Measurements from ENCODE around the gene MTA1. TPM values are rescaled to one million over a fixed set of nuclear protein-coding genes. Genes with fewer than 3 reads are reported as not detected.

Gene MTA1
- polyA plus RNA-seq, 3 donors = 44.7 to 61.1 (median 53.4) TPM

GRCh38 chr14:105476831-105477659 is 57.4 kb downstream of the MTA1 start:
- 40 to 52% (median 52%) methylated on average over 15 to 16 of the region's 16 CpGs for WGBS, 3 donors
- H3K27ac ChIP-seq (ENCODE audit: low read depth, low read length) = peak overlapping the region; percentile 13

DNA sequence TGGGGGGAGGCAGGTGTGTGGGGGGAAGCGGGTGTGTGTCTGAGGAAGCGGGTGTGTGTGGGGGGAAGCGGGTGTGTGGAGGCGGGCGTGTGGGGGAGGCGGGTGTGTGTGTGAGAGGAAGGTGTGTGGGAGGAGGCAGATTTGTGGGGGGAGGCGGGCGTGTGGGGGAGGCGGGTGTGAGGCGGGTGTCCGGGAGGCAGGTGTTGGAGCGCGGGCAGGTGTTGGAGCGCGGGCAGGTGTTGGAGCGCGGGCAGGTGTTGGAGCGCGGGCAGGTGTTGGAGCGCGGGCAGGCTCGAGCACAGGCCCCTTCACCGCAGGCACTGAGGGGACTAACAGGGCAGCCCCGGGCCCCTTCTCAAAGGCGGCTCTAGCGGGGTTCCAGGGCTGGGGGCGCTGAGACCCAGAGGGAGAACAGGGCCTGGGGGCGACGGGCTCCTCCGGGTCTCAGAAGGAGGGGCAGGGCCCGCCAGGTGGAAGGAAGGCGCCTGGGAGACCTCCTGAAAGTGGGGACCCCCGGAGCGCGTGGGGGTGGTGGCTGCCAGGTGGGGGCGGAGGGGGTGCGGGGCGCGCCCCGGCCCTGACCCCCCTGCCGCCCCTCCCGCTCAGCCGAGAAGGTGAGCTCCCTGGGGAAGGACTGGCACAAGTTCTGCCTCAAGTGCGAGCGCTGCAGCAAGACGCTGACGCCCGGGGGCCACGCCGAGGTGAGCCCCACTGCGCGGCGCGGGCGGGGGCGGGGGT is 58.2 kb downstream of the MTA1 start:
- WGBS, 3 donors = 31 to 53% (median 36%) methylated on average over 34 to 53 of the region's 56 CpGs
- H3K27ac ChIP-seq (ENCODE audit: low read depth, low read length) = no peak overlapping the region

DNA sequence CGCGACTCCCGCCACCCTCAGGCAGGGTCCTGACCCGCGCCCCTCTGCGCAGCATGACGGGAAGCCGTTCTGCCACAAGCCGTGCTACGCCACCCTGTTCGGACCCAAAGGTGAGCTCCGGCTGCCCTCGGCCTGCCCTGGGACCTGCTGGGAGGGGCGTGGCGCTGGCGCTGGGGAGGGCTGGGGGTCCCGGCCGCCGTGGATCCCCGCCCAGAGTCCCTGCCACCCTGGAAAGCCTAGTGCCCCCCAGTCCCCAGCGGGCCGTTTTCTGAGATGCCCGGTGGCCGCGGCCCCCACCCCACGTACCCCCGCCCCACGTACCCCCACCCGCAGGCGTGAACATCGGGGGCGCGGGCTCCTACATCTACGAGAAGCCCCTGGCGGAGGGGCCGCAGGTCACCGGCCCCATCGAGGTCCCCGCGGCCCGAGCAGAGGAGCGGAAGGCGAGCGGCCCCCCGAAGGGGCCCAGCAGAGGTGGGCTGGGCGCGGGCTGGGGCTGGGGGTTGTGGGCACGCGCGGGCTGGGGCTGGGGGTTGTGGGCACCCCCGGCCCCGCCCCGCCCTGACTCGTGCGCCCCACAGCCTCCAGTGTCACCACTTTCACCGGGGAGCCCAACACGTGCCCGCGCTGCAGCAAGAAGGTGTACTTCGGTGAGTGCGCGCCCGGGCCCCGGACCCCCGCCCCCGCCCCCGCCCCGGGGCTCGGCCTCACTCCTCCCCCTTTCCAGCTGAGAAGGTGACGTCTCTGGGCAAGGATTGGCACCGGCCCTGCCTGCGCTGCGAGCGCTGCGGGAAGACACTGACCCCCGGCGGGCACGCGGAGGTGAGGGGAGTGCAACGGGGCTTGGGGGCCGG is 59.0 kb downstream of the MTA1 start:
- H3K27ac ChIP-seq (ENCODE audit: low read depth, low read length) = no peak overlapping the region
- WGBS, 3 donors = 43 to 71% (median 62%) methylated on average over 48 to 81 of the region's 81 CpGs

GRCh38 chr14:105479431-105480158 is 60.0 kb downstream of the MTA1 start:
- no peak overlapping the region for H3K27ac ChIP-seq (ENCODE audit: low read depth, low read length)
- 60 to 66% (median 63%) methylated on average over 33 to 34 of the region's 34 CpGs for WGBS, 3 donors

GRCh38 chr14:105480199-105480746 is 60.6 kb downstream of the MTA1 start:
- H3K27ac ChIP-seq (ENCODE audit: low read depth, low read length) = no peak overlapping the region
- WGBS, 3 donors = 56 to 60% (median 59%) methylated on average over 15 of the region's 15 CpGs

DNA sequence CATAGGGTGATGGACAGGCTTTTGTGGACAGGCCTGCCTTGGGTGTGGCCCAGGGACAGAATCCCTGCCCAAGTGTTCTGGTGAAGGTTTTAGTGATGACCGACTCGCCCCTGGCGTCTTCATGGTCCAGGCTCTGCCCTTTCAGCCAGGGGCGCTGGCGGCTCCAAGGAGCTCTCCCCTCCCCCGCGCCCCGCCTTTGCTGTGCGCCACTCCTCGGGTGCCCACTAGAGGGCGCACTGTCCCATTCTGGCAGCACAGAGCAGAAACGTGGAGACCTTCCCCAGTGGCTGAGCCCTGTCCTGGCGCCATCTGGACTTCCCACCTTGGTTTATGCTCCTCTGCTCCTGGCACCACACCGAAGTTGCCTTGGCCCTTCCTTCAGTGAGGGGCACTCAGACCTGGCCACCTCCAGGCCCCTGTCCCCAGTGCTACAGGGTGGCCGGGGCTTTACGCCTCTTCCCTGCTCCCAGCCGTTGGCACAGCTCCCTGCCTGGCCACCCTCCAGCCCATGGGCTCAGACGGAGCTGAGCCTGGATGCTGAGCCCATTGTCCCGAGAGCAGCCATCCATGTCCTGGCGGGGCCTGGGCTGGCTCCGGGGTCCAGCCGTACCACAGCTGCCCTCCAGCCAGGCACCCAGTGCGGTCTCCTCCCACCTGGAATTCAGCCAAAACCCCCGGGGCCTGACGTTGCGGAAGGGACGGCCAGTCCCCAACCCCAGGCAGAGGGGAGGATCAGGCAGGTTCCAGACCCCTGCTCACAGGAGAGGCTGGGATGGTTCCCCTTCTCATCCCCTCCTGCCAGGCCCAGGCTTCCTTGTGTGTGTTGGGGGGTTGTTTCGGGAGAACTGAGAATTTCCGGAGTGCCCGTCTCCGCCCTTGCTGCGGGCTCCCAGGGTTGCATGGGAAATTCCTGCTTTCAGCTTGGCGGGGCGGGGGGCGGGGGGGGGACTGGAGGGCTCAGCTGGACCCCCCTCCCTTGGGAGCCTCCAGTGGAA is 61.5 kb downstream of the MTA1 start:
- peak overlapping the region; percentile 92 for H3K27ac ChIP-seq (ENCODE audit: low read depth, low read length)
- 0 to 1% (median 1%) methylated on average over 34 to 35 of the region's 35 CpGs for WGBS, 3 donors

GRCh38 chr14:105481886-105482457 is 62.3 kb downstream of the MTA1 start:
- 1 to 4% (median 3%) methylated on average over 17 to 18 of the region's 18 CpGs for WGBS, 3 donors
- H3K27ac ChIP-seq (ENCODE audit: low read depth, low read length) = peak overlapping the region; percentile 92

- WGBS, 3 donors = 60 to 80% (median 68%) methylated on average over 17 to 18 of the region's 18 CpGs
- H3K27ac ChIP-seq (ENCODE audit: low read depth, low read length) = peak overlapping the region; percentile 77
Observed at GRCh38 chr14:105482486-105483110, 63.0 kb downstream of the MTA1 start.

DNA sequence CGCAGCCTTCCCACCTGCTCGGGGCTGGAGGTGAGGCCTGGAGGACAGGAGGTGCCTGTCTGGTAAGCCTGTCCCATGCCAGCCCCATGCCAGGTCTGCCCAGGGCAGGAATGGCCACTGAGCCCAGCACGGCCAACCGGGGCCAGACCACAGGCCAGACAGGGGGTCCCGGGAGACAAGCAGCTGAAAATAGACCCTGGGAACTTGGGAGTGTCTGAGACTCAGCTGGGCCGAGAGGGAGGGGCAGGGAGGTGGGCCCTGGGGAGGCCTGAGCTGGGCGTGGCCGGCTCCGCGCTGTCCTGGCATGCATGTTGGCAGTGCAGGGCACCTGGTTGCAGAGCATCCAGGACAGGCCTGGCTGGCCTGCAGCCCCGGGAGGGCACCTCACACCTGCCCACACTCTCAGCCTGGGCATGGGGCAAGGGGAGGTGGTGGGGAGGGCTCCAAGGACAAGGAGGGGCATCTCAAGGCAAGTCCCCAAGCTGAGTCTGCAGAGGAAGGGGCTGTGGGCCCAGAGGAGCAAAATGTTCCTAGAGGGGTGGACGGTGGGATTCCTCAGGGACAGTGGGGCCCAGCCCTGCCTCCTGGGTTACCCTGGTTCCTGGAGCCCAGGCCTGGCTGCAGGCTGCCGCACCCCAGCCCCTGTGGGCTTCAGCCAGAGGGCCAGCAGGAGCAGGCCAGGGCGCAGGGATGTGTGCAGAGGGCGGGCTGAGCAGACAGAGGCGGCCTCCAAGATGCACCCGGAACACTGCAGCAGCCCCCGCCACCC is 63.9 kb downstream of the MTA1 start:
- WGBS, 3 donors = 66 to 70% (median 66%) methylated on average over 18 of the region's 18 CpGs
- H3K27ac ChIP-seq (ENCODE audit: low read depth, low read length) = peak overlapping the region; percentile 77

GRCh38 chr14:105484069-105484996 is 64.7 kb downstream of the MTA1 start:
- 60 to 76% (median 66%) methylated on average over 20 of the region's 20 CpGs for WGBS, 3 donors
- no peak overlapping the region for H3K27ac ChIP-seq (ENCODE audit: low read depth, low read length)

DNA sequence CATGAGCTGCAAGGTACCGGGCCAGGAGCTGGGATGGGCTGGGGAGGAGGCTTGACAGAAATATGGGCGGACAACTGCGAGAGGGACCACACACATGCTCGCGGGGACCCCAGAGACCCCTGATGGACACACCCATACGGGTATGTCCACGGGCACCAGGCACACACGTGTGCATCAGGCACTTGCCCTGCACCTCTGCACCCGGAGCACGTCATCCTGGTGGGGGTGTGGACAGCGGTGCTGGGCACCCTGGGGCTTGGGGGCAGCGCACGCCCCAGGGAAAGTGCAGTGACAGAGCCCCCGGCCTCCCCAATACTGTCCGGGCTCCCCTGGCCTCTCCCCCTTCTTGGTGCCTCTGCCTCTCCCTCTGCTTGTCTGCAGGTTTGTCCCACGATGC is 65.4 kb downstream of the MTA1 start:
- no peak overlapping the region for H3K27ac ChIP-seq (ENCODE audit: low read depth, low read length)
- 80 to 90% (median 86%) methylated on average over 16 of the region's 16 CpGs for WGBS, 3 donors

DNA sequence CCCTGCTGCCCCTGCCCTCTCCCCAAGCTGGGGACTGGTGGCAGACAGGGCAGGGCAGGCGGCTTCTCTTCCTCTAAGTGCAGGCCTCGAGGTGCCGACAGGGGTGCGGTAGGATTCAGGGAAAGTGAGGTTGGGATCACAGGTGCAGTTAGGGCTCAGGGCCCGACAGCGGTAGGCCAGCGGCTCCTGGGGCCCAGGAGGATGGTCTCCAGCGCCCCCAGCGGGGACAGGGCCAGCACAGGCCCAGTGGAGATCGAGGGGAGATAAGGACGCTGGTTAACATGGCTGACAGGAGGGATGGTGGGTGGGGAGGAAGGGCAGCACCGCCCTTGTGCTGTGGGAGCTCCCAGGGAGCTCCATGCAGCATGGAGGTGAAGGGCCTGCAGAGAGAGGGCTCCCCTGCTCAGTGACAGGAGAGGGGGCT is 66.1 kb downstream of the MTA1 start:
- WGBS, 3 donors = 19 to 50% (median 41%) methylated on average over 10 to 12 of the region's 12 CpGs
- H3K27ac ChIP-seq (ENCODE audit: low read depth, low read length) = no peak overlapping the region

DNA sequence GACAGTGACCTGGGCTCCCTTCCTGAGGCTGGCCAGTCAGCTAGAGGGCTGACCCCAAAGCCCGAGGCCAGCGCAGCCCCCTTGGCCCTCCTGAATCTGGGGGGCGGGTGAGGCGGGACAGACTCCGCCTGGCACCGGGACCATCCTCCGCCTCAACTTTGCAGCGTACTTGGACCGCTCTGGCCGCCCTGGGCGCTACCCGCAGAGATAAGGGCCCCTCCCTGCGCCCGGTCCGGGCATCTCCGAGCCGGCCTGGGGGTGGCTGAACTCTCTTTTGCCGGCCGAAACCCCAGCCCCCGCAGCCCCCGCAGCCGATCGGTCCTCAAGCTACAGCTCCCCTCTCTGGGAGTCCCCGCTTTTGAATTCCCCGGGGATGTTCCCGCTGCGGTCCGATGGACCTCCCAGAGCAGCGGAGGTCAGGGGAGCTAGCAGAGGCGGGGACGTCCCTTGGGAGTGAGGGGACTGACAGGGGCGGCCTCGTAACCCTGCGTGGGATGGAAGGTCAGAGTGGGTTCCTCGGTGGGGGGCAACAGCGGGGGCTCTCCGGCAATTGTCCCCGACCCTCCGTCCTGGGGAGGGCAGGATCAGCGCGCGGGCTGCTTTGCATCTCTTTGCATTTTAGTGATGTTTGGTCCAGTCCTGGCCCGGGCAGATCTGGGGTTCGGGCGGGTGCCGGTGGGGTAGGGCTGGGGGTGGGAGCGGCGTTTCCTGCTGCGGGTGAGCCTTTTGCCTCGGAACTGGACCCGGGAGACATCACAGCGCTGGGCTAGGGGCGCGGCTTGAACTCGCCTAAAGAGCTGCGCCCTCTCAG is 66.7 kb downstream of the MTA1 start, which contains the start of gene CRIP1:
Gene CRIP1 (plus strand): TSS at position 724 of the 811 bp plus-strand sequence. CDS start 374 bp downstream, outside the sequence.
- peak within 1 kb of the TSS; percentile 30 for H3K27ac ChIP-seq (ENCODE audit: low read depth, low read length)
- WGBS, 3 donors = 6 to 13% (median 6%) methylated on average over 46 to 56 of the region's 56 CpGs
